ENCODE measurements around the gene XPNPEP3. TPM values are rescaled to one million over a fixed set of nuclear protein-coding genes. Genes with fewer than 3 reads are reported as not detected.
"Not testable (repeated sequence)": the region's sequence is repeated elsewhere in the genome, so short reads cannot be mapped to it uniquely, and the experiment has no call there.

XPNPEP3 gene
- total RNA-seq, 1 donor: 15.6 TPM

DNA sequence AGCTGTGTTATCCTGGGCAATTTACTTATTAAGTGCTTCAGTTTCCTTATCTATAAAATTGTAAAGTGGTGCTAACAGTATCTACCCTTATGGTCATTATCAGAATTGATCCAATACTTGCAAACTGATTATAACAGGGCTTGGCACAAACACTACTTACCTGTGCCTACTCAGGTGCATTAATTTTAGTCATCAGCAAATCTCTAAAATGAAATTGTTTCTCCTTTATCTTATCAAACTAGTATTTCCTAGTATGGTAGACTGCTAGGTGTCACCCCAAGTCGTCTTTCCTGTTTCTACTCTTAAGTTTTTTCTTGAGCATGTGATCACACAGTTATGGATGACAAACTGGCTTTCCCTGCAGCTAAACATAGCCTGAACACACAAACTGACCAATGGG lies 33.5 kb upstream of the XPNPEP3 start:
- H4K20me1 ChIP-seq (ENCODE audit: insufficient read depth, low read length): no peaks in the 10 kb centered on the region

DNA sequence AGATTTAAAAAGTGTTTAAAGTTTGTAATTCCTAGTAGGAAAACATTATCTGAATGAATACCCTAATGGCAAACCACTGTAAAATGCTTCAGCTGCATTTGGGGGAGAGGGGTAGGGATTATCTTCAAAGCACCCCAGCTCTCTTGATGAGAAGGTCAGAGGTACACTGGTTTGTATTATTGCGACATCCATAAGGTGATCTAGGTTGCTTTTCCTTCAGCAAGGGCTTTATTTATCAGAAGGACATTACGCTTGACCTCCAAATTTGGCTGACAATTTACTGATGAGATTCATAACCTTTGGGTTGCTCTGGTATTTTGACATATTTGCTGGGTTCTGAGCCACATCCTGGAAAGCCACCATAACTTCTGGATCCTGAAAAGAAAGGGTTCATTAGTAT lies 30.7 kb upstream of the XPNPEP3 start:
- not testable (repeated sequence) for H4K20me1 ChIP-seq (ENCODE audit: insufficient read depth, low read length); H2AFZ ChIP-seq (ENCODE audit: low read length); H3K4me1 ChIP-seq (ENCODE audit: insufficient read depth, low read length); H3K27ac ChIP-seq (ENCODE audit: low read depth, low read length); H3K9me3 ChIP-seq (ENCODE audit: low read depth, low read length); H3K4me2 ChIP-seq (ENCODE audit: insufficient read depth, low read length); H3K79me2 ChIP-seq (ENCODE audit: insufficient read depth, low read length); H3K27me3 ChIP-seq (ENCODE audit: insufficient read depth, low read length); H3K4me3 ChIP-seq (ENCODE audit: insufficient read depth, low read length); DNase-seq (ENCODE audit: insufficient read length, low spot score, missing footprints)
- peaks cover 53% of the 10 kb centered on the region for H3K36me3 ChIP-seq (ENCODE audit: insufficient read depth, low read length)

More for the DNA sequence above, 33.5 kb upstream of the XPNPEP3 start:
- no peak overlapping the region for H3K27ac ChIP-seq (ENCODE audit: low read depth, low read length)
- no peak overlapping the region for H2AFZ ChIP-seq (ENCODE audit: low read length)
- no peaks in the 10 kb centered on the region for H3K27me3 ChIP-seq (ENCODE audit: insufficient read depth, low read length)
- no peaks in the 10 kb centered on the region for H3K9me3 ChIP-seq (ENCODE audit: low read depth, low read length)
- peaks cover 7% of the 10 kb centered on the region for H3K79me2 ChIP-seq (ENCODE audit: insufficient read depth, low read length)
- peaks cover 9% of the 10 kb centered on the region for H3K4me1 ChIP-seq (ENCODE audit: insufficient read depth, low read length)
- H3K4me2 ChIP-seq (ENCODE audit: insufficient read depth, low read length): no peak overlapping the region
- H3K4me3 ChIP-seq (ENCODE audit: insufficient read depth, low read length): no peak overlapping the region
- H3K36me3 ChIP-seq (ENCODE audit: insufficient read depth, low read length): peaks cover 25% of the 10 kb centered on the region
- peak; percentile 36 for DNase-seq (ENCODE audit: insufficient read length, low spot score, missing footprints)
- no peak for TF ChIP-seq CTCF (IDR thresholded peaks at IDR 0.05; ENCODE audit: extremely low read depth, low read depth, low read length)

- TF ChIP-seq CTCF (IDR thresholded peaks at IDR 0.05; ENCODE audit: extremely low read depth, low read depth, low read length): no peak
- no peak overlapping the region for H3K4me2 ChIP-seq (ENCODE audit: insufficient read depth, low read length)
- no peaks in the 10 kb centered on the region for H4K20me1 ChIP-seq (ENCODE audit: insufficient read depth, low read length)
- H3K27ac ChIP-seq (ENCODE audit: low read depth, low read length): no peak overlapping the region
- no peaks in the 10 kb centered on the region for H3K4me1 ChIP-seq (ENCODE audit: insufficient read depth, low read length)
- no peak overlapping the region for H3K4me3 ChIP-seq (ENCODE audit: insufficient read depth, low read length)
- no peak overlapping the region for H2AFZ ChIP-seq (ENCODE audit: low read length)
- no peaks in the 10 kb centered on the region for H3K9me3 ChIP-seq (ENCODE audit: low read depth, low read length)
- H3K79me2 ChIP-seq (ENCODE audit: insufficient read depth, low read length): peaks cover 4% of the 10 kb centered on the region
- peaks cover 60% of the 10 kb centered on the region for H3K36me3 ChIP-seq (ENCODE audit: insufficient read depth, low read length)
- no peak for DNase-seq (ENCODE audit: insufficient read length, low spot score, missing footprints)
- H3K27me3 ChIP-seq (ENCODE audit: insufficient read depth, low read length): no peaks in the 10 kb centered on the region
Observed at GRCh38 chr22:40826984-40827741, 29.8 kb upstream of the XPNPEP3 start.

DNA sequence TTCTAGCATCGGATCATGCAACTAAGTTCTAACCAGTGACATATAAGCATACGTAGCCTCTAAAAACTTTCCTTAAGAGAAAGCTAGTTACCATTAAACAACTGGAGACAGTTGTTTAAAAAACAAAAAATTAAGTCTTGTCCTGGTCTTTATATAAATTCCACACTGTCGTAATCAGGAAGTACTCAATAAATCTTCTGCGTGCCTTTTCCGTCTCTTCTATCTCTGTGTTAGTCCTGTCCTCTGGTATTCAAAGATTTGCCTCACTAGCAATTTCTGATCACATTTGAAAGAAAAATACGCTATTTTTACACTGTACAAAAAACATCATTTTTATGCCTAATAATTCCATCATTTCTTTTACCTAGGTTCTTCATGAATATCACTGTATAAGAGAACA lies 27.8 kb upstream of the XPNPEP3 start:
- H3K9me3 ChIP-seq (ENCODE audit: low read depth, low read length): no peaks in the 10 kb centered on the region
- H3K4me3 ChIP-seq (ENCODE audit: insufficient read depth, low read length): no peak overlapping the region
- H3K27ac ChIP-seq (ENCODE audit: low read depth, low read length): no peak overlapping the region
- H3K4me1 ChIP-seq (ENCODE audit: insufficient read depth, low read length): no peaks in the 10 kb centered on the region
- H3K27me3 ChIP-seq (ENCODE audit: insufficient read depth, low read length): no peaks in the 10 kb centered on the region
- no peak for DNase-seq (ENCODE audit: insufficient read length, low spot score, missing footprints)
- no peak overlapping the region for H2AFZ ChIP-seq (ENCODE audit: low read length)
- H3K4me2 ChIP-seq (ENCODE audit: insufficient read depth, low read length): no peak overlapping the region
- peaks cover 4% of the 10 kb centered on the region for H4K20me1 ChIP-seq (ENCODE audit: insufficient read depth, low read length)
- peaks cover 17% of the 10 kb centered on the region for H3K79me2 ChIP-seq (ENCODE audit: insufficient read depth, low read length)
- H3K36me3 ChIP-seq (ENCODE audit: insufficient read depth, low read length): peaks cover 68% of the 10 kb centered on the region
- TF ChIP-seq CTCF (IDR thresholded peaks at IDR 0.05; ENCODE audit: extremely low read depth, low read depth, low read length): no peak

Measured in osteoblast (primary cell).